Neural cell (in vitro differentiated cells): ENCODE measurements around the gene C13orf46. TPM values are rescaled to one million over a fixed set of nuclear protein-coding genes. Genes with fewer than 3 reads are reported as not detected.

Source experiments
- H2AFZ ChIP-seq: fragments of 200-600, 300-800 bp; sonication (generic), shearing (Covaris generic); 2 replicates; pipeline ENCODE4 v1.6.0; 2014; ENCODE audit warnings: low read depth, mild to moderate bottlenecking, antibody characterized with exemption, low read length, moderate library complexity
- H3F3A ChIP-seq: fragments of 200-600 bp; shearing (Covaris generic); 2 replicates; pipeline ENCODE4 v1.6.1; 2016; ENCODE audit warnings: mild to moderate bottlenecking, moderate library complexity, mixed read lengths, antibody characterized with exemption, low read length; ENCODE audit not compliant: insufficient read depth, poor library complexity, severe bottlenecking
- H3K27ac ChIP-seq: fragments of 200-600, 300-800 bp; sonication (generic), shearing (Covaris generic); 2 replicates; pipeline ENCODE4 v1.5.1; 2014; ENCODE audit warnings: mild to moderate bottlenecking, low read length, moderate library complexity
- H3K27me3 ChIP-seq: fragments of 300-800, 200-600 bp; sonication (generic), shearing (Covaris generic); 2 replicates; pipeline ENCODE4 v1.6.0; 2014; ENCODE audit warnings: mild to moderate bottlenecking, low read depth, low read length, moderate library complexity; ENCODE audit not compliant: insufficient read depth
- H3K36me3 ChIP-seq: fragments of 300-800, 200-600 bp; sonication (generic), shearing (Covaris generic); 2 replicates; pipeline ENCODE4 v1.5.1; 2014; ENCODE audit warnings: mild to moderate bottlenecking, antibody characterized with exemption, low read length, moderate library complexity; ENCODE audit not compliant: insufficient read depth
- H3K4me2 ChIP-seq: fragments of 300-800, 200-600 bp; sonication (generic), shearing (Covaris generic); 2 replicates; pipeline ENCODE4 v1.6.0; 2014; ENCODE audit warnings: mild to moderate bottlenecking, low read length
- H3K4me3 ChIP-seq: fragments of 300-800, 200-600 bp; sonication (generic), shearing (Covaris generic); 2 replicates; pipeline ENCODE4 v1.5.1; 2014; ENCODE audit warnings: mild to moderate bottlenecking, low read length, moderate library complexity
- H3K79me2 ChIP-seq: fragments of 200-600 bp; shearing (Covaris generic); replicated peaks from 2 replicates; pipeline ENCODE4 v1.6.0; 2014; ENCODE audit warnings: mild to moderate bottlenecking, low read length, moderate library complexity; ENCODE audit not compliant: insufficient read depth
- H3K9ac ChIP-seq: fragments of 300-800, 200-600 bp; sonication (generic), shearing (Covaris generic); 2 replicates; pipeline ENCODE4 v1.6.1; 2016; ENCODE audit warnings: mild to moderate bottlenecking, low read length, mixed read lengths
- H3K9me2 ChIP-seq: fragments of 200-600 bp; shearing (Covaris generic); 2 replicates; pipeline ENCODE4 v1.6.1; 2016; ENCODE audit warnings: mild to moderate bottlenecking, low read length, mixed read lengths; ENCODE audit not compliant: insufficient read depth
- H3K9me3 ChIP-seq: fragments of 200-600, 300-800 bp; sonication (generic), shearing (Covaris generic); 2 replicates; pipeline ENCODE4 v1.6.1; 2016; ENCODE audit warnings: mild to moderate bottlenecking, mixed run types, low read length, moderate library complexity, mixed read lengths
- H4K20me1 ChIP-seq: fragments of 200-600 bp; shearing (Covaris generic); 2 replicates; pipeline ENCODE4 v1.6.1; 2016; ENCODE audit warnings: mild to moderate bottlenecking, mixed run types; ENCODE audit not compliant: insufficient read depth
- EP300 ChIP-seq: fragments of 450-650 bp; conservative IDR thresholded peaks from 2 replicates; pipeline ENCODE4 v1.6.1; 2014; ENCODE audit warnings: antibody characterized with exemption, mild to moderate bottlenecking, moderate library complexity; ENCODE audit not compliant: poor library complexity, severe bottlenecking
- EZH2 ChIP-seq: fragments of 200-600, 300-800 bp; shearing (Covaris generic), sonication (generic); IDR thresholded peaks from 2 replicates; pipeline ENCODE4 v1.6.1; 2014; ENCODE audit warnings: antibody characterized with exemption, low read length, borderline replicate concordance, mild to moderate bottlenecking; ENCODE audit not compliant: insufficient read depth, poor library complexity, severe bottlenecking
- MXI1 ChIP-seq: fragments of 450-650 bp; conservative IDR thresholded peaks from 2 replicates; pipeline ENCODE4 v1.6.1; 2014; ENCODE audit warnings: antibody characterized with exemption, mild to moderate bottlenecking; ENCODE audit not compliant: poor library complexity, severe bottlenecking
- POLR2AphosphoS5 ChIP-seq: IDR thresholded peaks from 2 replicates; pipeline ENCODE4 v1.6.1; 2012
- RAD21 ChIP-seq: fragments of 450-650 bp; conservative IDR thresholded peaks from 2 replicates; pipeline ENCODE4 v1.6.1; 2014; ENCODE audit warnings: antibody characterized with exemption, mild to moderate bottlenecking, moderate library complexity
- SMC3 ChIP-seq: fragments of 450-650 bp; conservative IDR thresholded peaks from 2 replicates; pipeline ENCODE4 v1.6.1; 2014; ENCODE audit warnings: antibody characterized with exemption, mild to moderate bottlenecking, moderate library complexity; ENCODE audit not compliant: poor library complexity
- TAF1 ChIP-seq: IDR thresholded peaks from 2 replicates; pipeline ENCODE4 v1.6.1; 2012; ENCODE audit warnings: low read depth
- polyA plus RNA-seq: library from polyadenylated mRNA; depleted of rRNA; stranded (reverse); fragments of >200 nt; gene quantifications from 2 replicates; pipeline ENCODE4 v1.2.3, GENCODE V29; 2014
- TF ChIP-seq, protein P1 (sequence below): fragments of 450-650 bp; IDR thresholded peaks from 2 replicates; pipeline ENCODE4 v1.5.1; 2014; ENCODE audit warnings: antibody characterized with exemption, mild to moderate bottlenecking, moderate library complexity; ENCODE audit not compliant: poor library complexity, severe bottlenecking
- TF ChIP-seq, protein P2 (sequence below): IDR thresholded peaks from 2 replicates; pipeline ENCODE4 v1.6.1; 2012; ENCODE audit warnings: borderline replicate concordance

C13orf46 gene
- polyA plus RNA-seq, 1 donor from 2014 or later: not detected

DNA sequence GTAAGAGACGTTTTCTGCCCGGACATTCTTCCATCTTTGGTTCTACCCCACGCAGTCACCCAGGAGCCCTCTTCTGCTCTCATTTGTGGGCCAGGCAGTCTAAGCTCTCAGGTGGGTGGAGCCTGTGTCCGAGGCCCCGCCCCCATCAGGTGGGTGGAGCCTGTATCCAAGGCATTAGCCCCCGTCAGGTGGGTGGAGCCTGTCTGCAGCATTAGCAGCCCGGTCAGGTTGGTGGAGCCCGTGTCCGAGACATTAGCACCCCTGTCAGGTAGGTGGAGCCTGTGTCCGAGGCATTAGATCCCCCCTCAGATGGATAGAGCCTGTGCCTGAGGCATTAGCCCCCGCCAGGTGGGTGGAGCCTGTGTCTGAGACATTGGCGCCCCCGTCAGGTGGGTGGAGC is 45.5 kb upstream of the C13orf46 start:
- Histone ChIP-seq H3K27ac (no peak overlapping the region), H4K20me1 (no peaks in the 10 kb centered on the region), H3K4me3 (no peak overlapping the region), H3K79me2 (no peaks in the 10 kb centered on the region), H2AFZ (no peak overlapping the region), H3K9me3 (no peaks in the 10 kb centered on the region), H3K36me3 (no peaks in the 10 kb centered on the region), H3K9ac (no peak overlapping the region), H3K27me3 (no peaks in the 10 kb centered on the region), H3K4me2 (no peak overlapping the region), H3F3A (no peaks in the 10 kb centered on the region), H3K9me2 (no peaks in the 10 kb centered on the region)
- TF ChIP-seq, protein P1, sequence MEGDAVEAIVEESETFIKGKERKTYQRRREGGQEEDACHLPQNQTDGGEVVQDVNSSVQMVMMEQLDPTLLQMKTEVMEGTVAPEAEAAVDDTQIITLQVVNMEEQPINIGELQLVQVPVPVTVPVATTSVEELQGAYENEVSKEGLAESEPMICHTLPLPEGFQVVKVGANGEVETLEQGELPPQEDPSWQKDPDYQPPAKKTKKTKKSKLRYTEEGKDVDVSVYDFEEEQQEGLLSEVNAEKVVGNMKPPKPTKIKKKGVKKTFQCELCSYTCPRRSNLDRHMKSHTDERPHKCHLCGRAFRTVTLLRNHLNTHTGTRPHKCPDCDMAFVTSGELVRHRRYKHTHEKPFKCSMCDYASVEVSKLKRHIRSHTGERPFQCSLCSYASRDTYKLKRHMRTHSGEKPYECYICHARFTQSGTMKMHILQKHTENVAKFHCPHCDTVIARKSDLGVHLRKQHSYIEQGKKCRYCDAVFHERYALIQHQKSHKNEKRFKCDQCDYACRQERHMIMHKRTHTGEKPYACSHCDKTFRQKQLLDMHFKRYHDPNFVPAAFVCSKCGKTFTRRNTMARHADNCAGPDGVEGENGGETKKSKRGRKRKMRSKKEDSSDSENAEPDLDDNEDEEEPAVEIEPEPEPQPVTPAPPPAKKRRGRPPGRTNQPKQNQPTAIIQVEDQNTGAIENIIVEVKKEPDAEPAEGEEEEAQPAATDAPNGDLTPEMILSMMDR: no peak
- TF ChIP-seq TAF1 (no peak), RAD21 (no peak), POLR2AphosphoS5 (no peak)
- TF ChIP-seq, protein P2, sequence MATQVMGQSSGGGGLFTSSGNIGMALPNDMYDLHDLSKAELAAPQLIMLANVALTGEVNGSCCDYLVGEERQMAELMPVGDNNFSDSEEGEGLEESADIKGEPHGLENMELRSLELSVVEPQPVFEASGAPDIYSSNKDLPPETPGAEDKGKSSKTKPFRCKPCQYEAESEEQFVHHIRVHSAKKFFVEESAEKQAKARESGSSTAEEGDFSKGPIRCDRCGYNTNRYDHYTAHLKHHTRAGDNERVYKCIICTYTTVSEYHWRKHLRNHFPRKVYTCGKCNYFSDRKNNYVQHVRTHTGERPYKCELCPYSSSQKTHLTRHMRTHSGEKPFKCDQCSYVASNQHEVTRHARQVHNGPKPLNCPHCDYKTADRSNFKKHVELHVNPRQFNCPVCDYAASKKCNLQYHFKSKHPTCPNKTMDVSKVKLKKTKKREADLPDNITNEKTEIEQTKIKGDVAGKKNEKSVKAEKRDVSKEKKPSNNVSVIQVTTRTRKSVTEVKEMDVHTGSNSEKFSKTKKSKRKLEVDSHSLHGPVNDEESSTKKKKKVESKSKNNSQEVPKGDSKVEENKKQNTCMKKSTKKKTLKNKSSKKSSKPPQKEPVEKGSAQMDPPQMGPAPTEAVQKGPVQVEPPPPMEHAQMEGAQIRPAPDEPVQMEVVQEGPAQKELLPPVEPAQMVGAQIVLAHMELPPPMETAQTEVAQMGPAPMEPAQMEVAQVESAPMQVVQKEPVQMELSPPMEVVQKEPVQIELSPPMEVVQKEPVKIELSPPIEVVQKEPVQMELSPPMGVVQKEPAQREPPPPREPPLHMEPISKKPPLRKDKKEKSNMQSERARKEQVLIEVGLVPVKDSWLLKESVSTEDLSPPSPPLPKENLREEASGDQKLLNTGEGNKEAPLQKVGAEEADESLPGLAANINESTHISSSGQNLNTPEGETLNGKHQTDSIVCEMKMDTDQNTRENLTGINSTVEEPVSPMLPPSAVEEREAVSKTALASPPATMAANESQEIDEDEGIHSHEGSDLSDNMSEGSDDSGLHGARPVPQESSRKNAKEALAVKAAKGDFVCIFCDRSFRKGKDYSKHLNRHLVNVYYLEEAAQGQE: no peak

DNA sequence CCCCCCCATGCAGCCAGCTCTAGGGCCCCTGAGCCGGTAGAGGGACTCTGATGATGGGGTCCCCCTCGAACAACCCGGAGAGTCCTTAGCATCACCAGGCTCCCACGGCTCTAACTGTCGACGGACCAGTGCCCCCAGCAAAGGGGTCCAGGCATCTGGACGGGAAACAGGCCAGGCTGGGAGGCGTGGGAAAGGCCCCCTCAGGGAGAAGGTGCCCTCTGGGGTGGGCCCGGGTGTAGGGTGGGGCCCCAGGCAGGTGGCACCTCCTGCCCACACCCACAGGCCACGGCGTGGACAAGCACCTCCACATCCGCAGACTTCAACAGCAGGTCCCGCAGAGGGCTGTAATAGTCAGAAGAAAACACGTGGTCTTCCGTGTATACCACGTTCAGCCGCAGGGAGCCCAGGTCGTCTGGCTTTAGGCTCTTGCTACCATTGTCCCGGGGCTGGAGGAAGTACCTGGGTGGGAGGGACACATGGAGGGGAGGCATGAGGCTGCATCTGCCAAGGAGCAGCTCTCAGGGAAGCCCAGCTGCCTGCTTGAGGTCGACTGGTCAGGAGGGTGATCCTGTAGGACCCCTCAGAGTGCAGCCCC is 44.7 kb upstream of the C13orf46 start:
- no peaks in the 10 kb centered on the region for H4K20me1 ChIP-seq
- H3K36me3 ChIP-seq: no peaks in the 10 kb centered on the region
- no peak overlapping the region for H3K4me2 ChIP-seq
- no peaks in the 10 kb centered on the region for H3K27me3 ChIP-seq
- no peak overlapping the region for H3K4me3 ChIP-seq
- H3K9me2 ChIP-seq: no peaks in the 10 kb centered on the region
- no peak overlapping the region for H2AFZ ChIP-seq
- H3K9ac ChIP-seq: no peak overlapping the region
- H3K9me3 ChIP-seq: no peaks in the 10 kb centered on the region
- no peaks in the 10 kb centered on the region for H3F3A ChIP-seq
- TF ChIP-seq EP300 (no peak), SMC3 (no peak), MXI1 (no peak), RAD21 (no peak), TAF1 (no peak), POLR2AphosphoS5 (no peak), EZH2 (no peak)
- TF ChIP-seq, protein P2: no peak
- TF ChIP-seq, protein P1: no peak
- H3K27ac ChIP-seq: no peak overlapping the region
- no peaks in the 10 kb centered on the region for H3K79me2 ChIP-seq
